ENCODE data around the gene GCN1. TPM values are rescaled to one million over a fixed set of nuclear protein-coding genes. Genes with fewer than 3 reads are reported as not detected.

Gene GCN1
- total RNA-seq, 1 donor, result 156 TPM

GRCh38 chr12:120180975-120181374 lies 13.5 kb downstream of the GCN1 start:
- no peak for DNase-seq (ENCODE audit: low read depth)
- no peak overlapping the region for H3K4me3 ChIP-seq (ENCODE audit: low read depth, low read length)
- TF ChIP-seq CTCF (IDR thresholded peaks at IDR 0.05; ENCODE audit: insufficient read depth, low read length), result no peak

GRCh38 chr12:120175537-120175936 lies 19.0 kb downstream of the GCN1 start:
- TF ChIP-seq CTCF (IDR thresholded peaks at IDR 0.05; ENCODE audit: insufficient read depth, low read length), result no peak
- no peak for DNase-seq (ENCODE audit: low read depth)

GRCh38 chr12:120175062-120175461 lies 19.5 kb downstream of the GCN1 start:
- no peak for TF ChIP-seq CTCF (IDR thresholded peaks at IDR 0.05; ENCODE audit: insufficient read depth, low read length)
- DNase-seq (ENCODE audit: low read depth), result no peak
- H3K4me3 ChIP-seq (ENCODE audit: low read depth, low read length), result no peak overlapping the region

More at GRCh38 chr12:120175537-120175936, 19.0 kb downstream of the GCN1 start:
- H3K4me3 ChIP-seq (ENCODE audit: low read depth, low read length), result no peak overlapping the region

- TF ChIP-seq CTCF (IDR thresholded peaks at IDR 0.05; ENCODE audit: insufficient read depth, low read length), result no peak
- DNase-seq (ENCODE audit: low read depth), result no peak
- H3K4me3 ChIP-seq (ENCODE audit: low read depth, low read length), result no peak overlapping the region
Measured at GRCh38 chr12:120172053-120172452, 22.5 kb downstream of the GCN1 start.

- no peak for DNase-seq (ENCODE audit: low read depth)
- no peak for TF ChIP-seq CTCF (IDR thresholded peaks at IDR 0.05; ENCODE audit: insufficient read depth, low read length)
- no peak overlapping the region for H3K4me3 ChIP-seq (ENCODE audit: low read depth, low read length)
Measured at GRCh38 chr12:120170631-120171030, 23.9 kb downstream of the GCN1 start.

GRCh38 chr12:120169946-120170345 lies 24.6 kb downstream of the GCN1 start:
- no peak for TF ChIP-seq CTCF (IDR thresholded peaks at IDR 0.05; ENCODE audit: insufficient read depth, low read length)
- H3K4me3 ChIP-seq (ENCODE audit: low read depth, low read length), result no peak overlapping the region
- no peak for DNase-seq (ENCODE audit: low read depth)

GRCh38 chr12:120168337-120168736 lies 26.2 kb downstream of the GCN1 start:
- no peak overlapping the region for H3K4me3 ChIP-seq (ENCODE audit: low read depth, low read length)
- no peak for DNase-seq (ENCODE audit: low read depth)
- no peak for TF ChIP-seq CTCF (IDR thresholded peaks at IDR 0.05; ENCODE audit: insufficient read depth, low read length)

Data from fibroblast of the aortic adventitia (primary cell).